CD14-positive monocyte (primary cell): Measurements from ENCODE around the gene CD247. TPM values are rescaled to one million over a fixed set of nuclear protein-coding genes. Genes with fewer than 3 reads are reported as not detected.

Experiments used
- DNase-seq, 3 donors: peaks; one replicate each; pipeline ENCODE4 v3.0.0-alpha.2; 2011 to 2022
- H2AFZ ChIP-seq: 2 replicates; pipeline ENCODE4 v1.6.0; 2012; ENCODE audit warnings: mild to moderate bottlenecking, low read depth, low read length, inconsistent platforms; ENCODE audit not compliant: insufficient read depth, poor library complexity, severe bottlenecking
- H3K27ac ChIP-seq, 2 donors: 1 replicate in 1 of 2; 2 replicates in 1 of 2; pipeline ENCODE4 v1.5.1; 2012 to 2013; ENCODE audit warnings: low read length in 2 of 2, control low read depth in 1 of 2, inconsistent platforms in 1 of 2, low read depth in 1 of 2, mild to moderate bottlenecking in 1 of 2
- H3K27me3 ChIP-seq, 2 donors: one replicate each; pipeline versions ENCODE4 v1.6.0 to v1.6.1; 2011 to 2013; ENCODE audit warnings: low read length in 2 of 2; ENCODE audit not compliant: control insufficient read depth in 2 of 2, insufficient read depth in 2 of 2
- H3K36me3 ChIP-seq, 2 donors: replicated peaks in 1 of 2; 1 replicate in 1 of 2; 2 replicates in 1 of 2; pipeline versions ENCODE4 v1.5.1 to v1.6.1; 2012 to 2013; ENCODE audit warnings: low read length in 2 of 2, control low read depth in 1 of 2, inconsistent platforms in 1 of 2, mild to moderate bottlenecking in 1 of 2; ENCODE audit not compliant: insufficient read depth in 2 of 2, control insufficient read depth in 1 of 2
- H3K4me1 ChIP-seq, 2 donors: 1 replicate in 1 of 2; 2 replicates in 1 of 2; pipeline versions ENCODE4 v1.5.1 to v1.6.1; 2012 to 2013; ENCODE audit warnings: low read length in 2 of 2, control low read depth in 1 of 2, inconsistent platforms in 1 of 2, mild to moderate bottlenecking in 1 of 2, moderate library complexity in 1 of 2; ENCODE audit not compliant: insufficient read depth in 2 of 2, control insufficient read depth in 1 of 2
- H3K4me2 ChIP-seq: replicated peaks from 2 replicates; pipeline ENCODE3; 2012; ENCODE audit warnings: low read length, moderate library complexity, mild to moderate bottlenecking; ENCODE audit not compliant: poor library complexity, severe bottlenecking; ENCODE audit errors: extremely low read depth
- H3K4me3 ChIP-seq, 3 experiments: fragments of 200-600 bp in 1 of 3; sonication (generic) in 1 of 3; replicated peaks in 1 of 3; 1 replicate in 2 of 3; 2 replicates in 1 of 3; pipeline ENCODE4 v1.5.1; 2011 to 2013; ENCODE audit warnings: low read length in 3 of 3, mild to moderate bottlenecking in 3 of 3, control low read depth in 2 of 3, low read depth in 2 of 3, inconsistent platforms in 1 of 3, moderate library complexity in 1 of 3
- H3K79me2 ChIP-seq: 2 replicates; pipeline ENCODE4 v1.6.0; 2012; ENCODE audit warnings: mild to moderate bottlenecking, control low read depth, inconsistent platforms, low read length, moderate library complexity; ENCODE audit not compliant: insufficient read depth
- H3K9ac ChIP-seq: 2 replicates; pipeline ENCODE4 v1.6.0; 2017; ENCODE audit warnings: low read length, mild to moderate bottlenecking; ENCODE audit not compliant: insufficient read depth, poor library complexity, severe bottlenecking
- H3K9me3 ChIP-seq, 2 donors: replicated peaks in 1 of 2; 1 replicate in 1 of 2; 2 replicates in 1 of 2; pipeline versions ENCODE4 v1.5.1 to v1.6.1; 2012 to 2013; ENCODE audit warnings: low read length in 2 of 2, control low read depth in 1 of 2; ENCODE audit not compliant: control insufficient read depth in 1 of 2, insufficient read depth in 1 of 2
- H4K20me1 ChIP-seq: 2 replicates; pipeline ENCODE4 v1.6.0; 2012; ENCODE audit warnings: mild to moderate bottlenecking, low read length, control low read depth, moderate library complexity; ENCODE audit not compliant: insufficient read depth
- H3K27ac Mint-ChIP-seq, 7 donors: one replicate each; pipeline ENCODE4 v1.8.0; 2020; ENCODE audit warnings: mild to moderate bottlenecking in 7 of 7, mixed read lengths in 7 of 7, moderate library complexity in 6 of 7, inconsistent platforms in 2 of 7
- H3K27me3 Mint-ChIP-seq, 3 donors: one replicate each; pipeline ENCODE4 v1.8.0; 2021 to 2022; ENCODE audit warnings: low read depth in 3 of 3, mild to moderate bottlenecking in 3 of 3, mixed read lengths in 3 of 3, moderate library complexity in 3 of 3, inconsistent platforms in 1 of 3
- H3K36me3 Mint-ChIP-seq, 2 donors: one replicate each; pipeline ENCODE4 v1.8.0; 2020; ENCODE audit warnings: mixed read lengths in 2 of 2, inconsistent platforms in 1 of 2, mild to moderate bottlenecking in 1 of 2
- H3K4me1 Mint-ChIP-seq: one replicate; pipeline ENCODE4 v1.8.0; 2020; ENCODE audit warnings: mild to moderate bottlenecking, mixed read lengths
- H3K4me3 Mint-ChIP-seq, 2 donors: one replicate each; pipeline ENCODE4 v1.8.0; 2020; ENCODE audit warnings: mild to moderate bottlenecking in 2 of 2, mixed read lengths in 2 of 2, moderate library complexity in 1 of 2
- H3K9me3 Mint-ChIP-seq, 7 donors: one replicate each; pipeline ENCODE4 v1.8.0; 2020 to 2022; ENCODE audit warnings: mixed read lengths in 7 of 7, mild to moderate bottlenecking in 6 of 7, moderate library complexity in 6 of 7, inconsistent platforms in 2 of 7
- WGBS: methylation state at CpG from one replicate; pipeline ENCODE4 v1.1.5; 2013; ENCODE audit warnings: missing lambda C conversion rate; ENCODE audit not compliant: insufficient coverage; 5-methylcytosine and 5-hydroxymethylcytosine counted together
- intact Hi-C, 2 donors: fragments of 100-400 bp; cut with micrococcal nuclease; formaldehyde crosslinking; loops; one replicate each; pipeline versions ENCODE4 v1.15.0 to v1.15.1; 2023
- polyA plus RNA-seq, 3 donors: library from polyadenylated mRNA; depleted of rRNA in 1 of 3; unstranded in 2 of 3; stranded (reverse) in 1 of 3; fragments of 300-500 nt in 2 of 3; fragments of >200 nt in 1 of 3; fragmentation: Illumina TruSeq in 2 of 3; gene quantifications; 1 replicate in 2 of 3; 2 replicates in 1 of 3; pipeline ENCODE4 v1.2.3, GENCODE V29; 2012 to 2021
- TF ChIP-seq, protein P1 (sequence below): fragments of 200-600 bp; IDR thresholded peaks from one replicate; pipeline ENCODE4 v1.8.0; 2022; ENCODE audit warnings: antibody characterized with exemption, mild to moderate bottlenecking

Gene CD247
- polyA plus RNA-seq, 3 donors = 0.29 to 1.8 (median 1.6) TPM

DNA sequence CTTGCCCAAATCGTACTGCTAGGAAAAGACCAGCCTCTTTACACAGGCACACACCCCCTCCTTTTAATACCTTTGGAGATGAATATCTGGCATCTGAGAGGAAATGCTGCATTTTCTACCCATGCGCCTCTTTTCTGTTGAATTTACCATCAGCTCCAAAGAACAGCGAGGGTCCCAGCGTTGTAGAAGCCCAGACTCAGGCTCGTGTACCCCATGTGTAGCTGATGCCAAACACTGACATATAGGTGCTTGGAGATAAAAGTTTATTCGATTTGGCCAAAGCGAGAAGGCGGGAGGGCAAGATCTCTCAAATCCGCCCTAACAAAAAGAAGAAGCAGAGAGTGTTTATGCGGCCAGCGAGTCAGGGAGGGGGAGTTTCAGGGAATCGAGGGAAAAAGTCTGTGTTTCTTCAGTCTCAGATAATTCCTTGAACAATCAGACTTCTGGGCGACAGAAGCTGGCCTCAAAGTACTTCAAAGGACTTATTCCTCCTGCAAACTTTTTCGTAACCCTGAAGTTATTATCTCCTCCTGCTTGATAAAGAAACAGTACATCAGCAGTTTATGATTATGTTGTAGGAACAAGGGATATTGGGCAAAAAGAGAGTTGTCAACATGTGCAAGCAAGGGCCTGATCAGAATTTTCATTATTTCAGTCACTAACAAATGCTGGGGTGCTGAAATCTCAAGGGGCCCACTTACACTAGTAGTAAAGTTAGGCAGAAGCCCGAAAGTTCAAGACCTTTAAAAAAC, 35.9 kb upstream of the CD247 start:
- H3K4me1 ChIP-seq = peaks cover 54 to 57% of the 10 kb centered on the region in 2 donors
- no peaks in the 10 kb centered on the region for H3K36me3 Mint-ChIP-seq
- H3K36me3 ChIP-seq = no peaks in the 10 kb centered on the region
- DNase-seq = no peak
- H3K9ac ChIP-seq = peak overlapping the region; percentile 83
- H3K27me3 ChIP-seq = no peaks in the 10 kb centered on the region
- no peaks in the 10 kb centered on the region for H3K9me3 ChIP-seq
- peak overlapping the region; percentile 92 for H3K4me2 ChIP-seq
- TF ChIP-seq, protein P1, sequence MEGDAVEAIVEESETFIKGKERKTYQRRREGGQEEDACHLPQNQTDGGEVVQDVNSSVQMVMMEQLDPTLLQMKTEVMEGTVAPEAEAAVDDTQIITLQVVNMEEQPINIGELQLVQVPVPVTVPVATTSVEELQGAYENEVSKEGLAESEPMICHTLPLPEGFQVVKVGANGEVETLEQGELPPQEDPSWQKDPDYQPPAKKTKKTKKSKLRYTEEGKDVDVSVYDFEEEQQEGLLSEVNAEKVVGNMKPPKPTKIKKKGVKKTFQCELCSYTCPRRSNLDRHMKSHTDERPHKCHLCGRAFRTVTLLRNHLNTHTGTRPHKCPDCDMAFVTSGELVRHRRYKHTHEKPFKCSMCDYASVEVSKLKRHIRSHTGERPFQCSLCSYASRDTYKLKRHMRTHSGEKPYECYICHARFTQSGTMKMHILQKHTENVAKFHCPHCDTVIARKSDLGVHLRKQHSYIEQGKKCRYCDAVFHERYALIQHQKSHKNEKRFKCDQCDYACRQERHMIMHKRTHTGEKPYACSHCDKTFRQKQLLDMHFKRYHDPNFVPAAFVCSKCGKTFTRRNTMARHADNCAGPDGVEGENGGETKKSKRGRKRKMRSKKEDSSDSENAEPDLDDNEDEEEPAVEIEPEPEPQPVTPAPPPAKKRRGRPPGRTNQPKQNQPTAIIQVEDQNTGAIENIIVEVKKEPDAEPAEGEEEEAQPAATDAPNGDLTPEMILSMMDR = no peak
- WGBS = 0% methylated on average over 5 of the region's 15 CpGs
- peak overlapping the region; percentile 78 to 94 (median 90) for H3K27ac Mint-ChIP-seq
- H4K20me1 ChIP-seq = peaks cover 10% of the 10 kb centered on the region
- intact Hi-C loops = loop anchor here in 1 of 2 donors (10.0 kb wide), 1 partner anchor 131 kb away; no protein-coding TSS in a partner anchor
- H3K27ac ChIP-seq = peak overlapping the region; percentile 44 to 91
- peaks cover 0 to 2% (median 0%) of the 10 kb centered on the region in 7 donors for H3K9me3 Mint-ChIP-seq
- peak overlapping the region; percentile 87 to 95 (median 88) for H3K4me3 ChIP-seq
- peak overlapping the region; percentile 78 to 90 for H3K4me3 Mint-ChIP-seq
- H3K4me1 Mint-ChIP-seq = peaks cover 56% of the 10 kb centered on the region
- peak overlapping the region; percentile 82 for H2AFZ ChIP-seq
- peaks cover 50% of the 10 kb centered on the region for H3K79me2 ChIP-seq
- peaks cover 0 to 1% (median 0%) of the 10 kb centered on the region in 3 donors for H3K27me3 Mint-ChIP-seq

DNA sequence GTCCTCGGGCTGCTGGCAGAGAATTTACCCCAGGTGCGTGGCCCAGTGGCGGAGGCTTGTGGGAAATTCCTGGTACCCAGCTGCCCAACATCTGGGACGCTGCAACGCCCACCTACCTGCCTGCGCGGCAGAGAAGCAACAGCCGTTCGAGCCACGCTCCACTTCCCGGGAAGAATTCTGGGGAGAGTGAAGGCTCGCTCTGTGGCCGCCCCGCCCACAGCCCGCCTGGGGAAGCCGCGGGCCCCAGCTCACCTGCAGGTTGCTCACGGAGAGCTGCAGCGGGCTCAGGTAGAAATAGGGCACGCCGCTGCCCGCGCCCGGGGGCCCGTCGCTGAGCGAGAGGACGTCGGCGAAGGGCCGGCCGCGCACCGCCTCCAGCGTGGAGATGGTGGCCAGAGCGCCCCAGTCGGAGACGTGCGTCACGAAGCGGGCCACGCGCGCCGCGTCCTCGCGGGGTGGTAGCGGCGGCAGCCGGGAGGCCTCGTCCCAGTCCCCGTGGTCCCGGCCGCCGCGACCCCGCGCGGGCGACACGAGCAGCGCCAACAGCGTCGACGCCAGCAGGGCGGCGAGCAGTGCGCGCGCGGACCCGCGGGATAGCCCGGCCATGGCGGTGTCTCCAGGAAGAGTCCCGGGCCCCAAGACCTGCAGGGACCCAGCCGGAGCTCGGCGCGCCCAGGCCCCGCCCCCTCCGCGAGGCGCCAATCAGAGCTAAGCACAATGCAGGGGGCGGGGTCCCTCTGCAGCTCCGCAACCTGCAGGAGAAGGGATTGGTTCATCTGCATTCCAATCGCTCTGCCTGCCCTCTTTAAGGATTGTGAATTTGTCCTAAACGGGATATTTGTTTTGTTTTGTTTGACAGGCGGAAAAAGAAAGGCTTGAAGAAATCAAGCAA, 35.1 kb upstream of the CD247 start, which contains the start of gene CREG1:
TSS of gene CREG1 (minus strand) at position 627 of the 892 bp plus-strand sequence.
- no peaks in the 10 kb centered on the region for H3K9me3 ChIP-seq
- peaks cover 62 to 65% of the 10 kb centered on the region in 2 donors for H3K4me1 ChIP-seq
- peaks cover 54% of the 10 kb centered on the region for H3K79me2 ChIP-seq
- no peaks in the 10 kb centered on the region for H3K36me3 Mint-ChIP-seq
- peak within 1 kb of the TSS; percentile 87 to 95 (median 88) for H3K4me3 ChIP-seq
- H3K4me3 Mint-ChIP-seq = peak within 1 kb of the TSS; percentile 86 to 90
- peaks cover 64% of the 10 kb centered on the region for H3K4me1 Mint-ChIP-seq
- no peaks in the 10 kb centered on the region for H3K27me3 ChIP-seq
- H3K27ac Mint-ChIP-seq = peak within 1 kb of the TSS; percentile 93 to 100 (median 94)
- H4K20me1 ChIP-seq = peaks cover 10% of the 10 kb centered on the region
- peak within 1 kb of the TSS; percentile 83 for H3K9ac ChIP-seq
- TF ChIP-seq, protein P1 = no peak
- H3K27me3 Mint-ChIP-seq = peaks cover 0 to 1% (median 0%) of the 10 kb centered on the region in 3 donors
- peak within 1 kb of the TSS; percentile 82 for H2AFZ ChIP-seq
- H3K4me2 ChIP-seq = peak within 1 kb of the TSS; percentile 92
- peak; percentile 88 to 90 (median 89) for DNase-seq
- peak within 1 kb of the TSS; percentile 58 to 91 for H3K27ac ChIP-seq
- intact Hi-C loops = loop anchor here in 1 of 2 donors (10.0 kb wide), 1 partner anchor 131 kb away; no protein-coding TSS in a partner anchor
- peaks cover 0 to 2% (median 0%) of the 10 kb centered on the region in 7 donors for H3K9me3 Mint-ChIP-seq
- H3K36me3 ChIP-seq = no peaks in the 10 kb centered on the region
- under 1% methylated on average over 88 of the region's 90 CpGs for WGBS
